ENCODE results near the gene MUCL3.

The MUCL3 gene

GRCh38 chr6:30970946-30971345 lies 30.2 kb downstream of the MUCL3 start:
- DNase-seq (ENCODE audit: low read depth): no peak

GRCh38 chr6:30972816-30973215 lies 32.0 kb downstream of the MUCL3 start:
- no peak for DNase-seq (ENCODE audit: low read depth)
- H3K4me3 ChIP-seq (ENCODE audit: low read depth, low read length): no peak overlapping the region
- in situ Hi-C loops (cut with HindIII; ENCODE audit: low sequenced_read_pairs): no loop called here
- TF ChIP-seq CTCF (IDR thresholded peaks at IDR 0.05; ENCODE audit: low read depth, low read length, missing control alignments): no peak

More at GRCh38 chr6:30970946-30971345, 30.2 kb downstream of the MUCL3 start:
- no peak for TF ChIP-seq CTCF (IDR thresholded peaks at IDR 0.05; ENCODE audit: low read depth, low read length, missing control alignments)
- in situ Hi-C loops (cut with HindIII; ENCODE audit: low sequenced_read_pairs): no loop called here
- H3K4me3 ChIP-seq (ENCODE audit: low read depth, low read length): no peak overlapping the region

GRCh38 chr6:30974490-30975252 lies 33.9 kb downstream of the MUCL3 start:
- no peak for TF ChIP-seq CTCF (IDR thresholded peaks at IDR 0.05; ENCODE audit: low read depth, low read length, missing control alignments)
- H3K4me3 ChIP-seq (ENCODE audit: low read depth, low read length): no peak overlapping the region
- no peak for DNase-seq (ENCODE audit: low read depth)
- in situ Hi-C loops (cut with HindIII; ENCODE audit: low sequenced_read_pairs): no loop called here

- no peak for DNase-seq (ENCODE audit: low read depth)
- no peak for TF ChIP-seq CTCF (IDR thresholded peaks at IDR 0.05; ENCODE audit: low read depth, low read length, missing control alignments)
- in situ Hi-C loops (cut with HindIII; ENCODE audit: low sequenced_read_pairs): no loop called here
- H3K4me3 ChIP-seq (ENCODE audit: low read depth, low read length): no peak overlapping the region
These were observed 38.4 kb downstream of the MUCL3 start for GRCh38 chr6:30979141-30979540.

GRCh38 chr6:30979690-30980089 lies 38.9 kb downstream of the MUCL3 start:
- no peak overlapping the region for H3K4me3 ChIP-seq (ENCODE audit: low read depth, low read length)

More at GRCh38 chr6:30979690-30980089, 38.9 kb downstream of the MUCL3 start:
- no peak for TF ChIP-seq CTCF (IDR thresholded peaks at IDR 0.05; ENCODE audit: low read depth, low read length, missing control alignments)
- in situ Hi-C loops (cut with HindIII; ENCODE audit: low sequenced_read_pairs): no loop called here
- DNase-seq (ENCODE audit: low read depth): no peak
